VCaP (cell line): ENCODE data around the gene AHCYL2.

Experiments used
- H3K27ac ChIP-seq: fragments of 450-650 bp; 2 replicates; pipeline ENCODE4 v1.5.1; 2017
- TF ChIP-seq, protein P1 (sequence below): fragments of 450-650 bp; conservative IDR thresholded peaks from 2 replicates; pipeline ENCODE4 v1.5.1; 2017; ENCODE audit warnings: mild to moderate bottlenecking, moderate library complexity

Gene AHCYL2

DNA sequence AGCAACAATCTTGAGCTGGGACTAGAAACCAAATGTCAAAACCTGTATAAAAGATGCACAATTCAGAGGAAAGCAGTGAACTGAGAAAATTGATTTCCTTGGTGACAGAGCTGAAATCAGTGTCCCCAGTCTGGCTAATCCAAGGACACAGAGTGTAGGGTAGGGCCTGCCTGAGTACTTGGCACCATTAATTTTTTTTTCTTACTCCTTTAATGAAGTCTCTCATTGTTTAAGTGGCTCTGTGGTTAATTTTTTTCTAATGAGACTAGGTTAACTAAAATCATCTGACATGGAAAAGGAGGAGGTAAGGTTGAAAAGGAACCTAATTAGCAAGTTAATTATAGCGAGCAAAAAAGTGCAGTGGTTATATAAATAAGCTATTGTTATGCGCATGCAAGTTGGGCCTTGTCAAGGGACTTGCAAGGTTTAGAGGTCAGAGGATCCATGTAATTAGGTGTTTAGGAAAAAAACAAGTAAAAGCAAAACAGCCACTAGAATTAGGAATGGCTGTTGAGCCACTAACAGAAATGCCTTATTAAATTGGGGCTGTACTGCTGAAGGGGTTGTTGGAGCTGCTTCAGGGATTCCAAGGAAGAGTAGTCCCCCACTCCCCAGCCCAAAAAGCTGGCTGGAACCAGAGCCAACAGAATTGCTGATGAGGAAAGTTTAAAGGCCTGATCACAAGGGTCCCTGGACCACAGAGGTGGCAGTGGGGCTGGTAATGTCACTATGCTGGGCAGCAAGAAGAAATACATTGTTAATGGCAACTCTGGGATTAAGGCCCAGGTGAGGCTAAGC lies 150.5 kb downstream of the AHCYL2 start:
- no peak overlapping the region for H3K27ac ChIP-seq

DNA sequence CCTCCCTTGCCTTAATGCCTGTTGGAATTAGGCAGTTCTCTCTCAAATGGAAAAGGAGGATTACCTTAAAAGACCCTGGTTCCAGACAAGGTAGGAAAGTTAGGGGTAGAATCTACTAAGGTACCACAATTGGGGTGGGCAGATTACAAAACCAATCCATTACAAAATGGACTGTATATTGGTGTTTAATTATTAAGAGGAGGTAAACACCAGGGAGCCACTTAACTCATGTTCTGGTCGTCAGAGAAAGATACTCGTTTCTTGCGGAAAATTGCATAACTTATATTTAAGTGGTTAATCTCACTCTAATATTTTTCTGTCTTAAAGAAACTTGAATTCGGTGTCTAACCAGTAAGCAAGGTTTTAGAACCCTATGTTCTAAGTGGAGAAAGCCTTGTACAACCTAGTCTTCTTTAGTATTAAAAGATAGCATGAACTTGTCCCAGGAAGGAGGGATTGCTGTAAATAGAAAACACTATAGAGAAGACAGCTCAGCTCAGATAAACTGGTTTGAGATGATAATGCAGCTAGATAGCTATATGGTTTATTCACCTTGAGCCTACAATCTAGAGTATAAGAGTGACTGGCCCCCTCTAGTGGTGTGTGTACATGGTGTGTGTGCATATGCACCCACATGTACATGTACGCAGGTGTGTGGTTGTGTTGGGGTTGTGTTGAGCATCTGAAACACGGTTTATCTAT lies 151.4 kb downstream of the AHCYL2 start:
- no peak overlapping the region for H3K27ac ChIP-seq
- TF ChIP-seq, protein P1, sequence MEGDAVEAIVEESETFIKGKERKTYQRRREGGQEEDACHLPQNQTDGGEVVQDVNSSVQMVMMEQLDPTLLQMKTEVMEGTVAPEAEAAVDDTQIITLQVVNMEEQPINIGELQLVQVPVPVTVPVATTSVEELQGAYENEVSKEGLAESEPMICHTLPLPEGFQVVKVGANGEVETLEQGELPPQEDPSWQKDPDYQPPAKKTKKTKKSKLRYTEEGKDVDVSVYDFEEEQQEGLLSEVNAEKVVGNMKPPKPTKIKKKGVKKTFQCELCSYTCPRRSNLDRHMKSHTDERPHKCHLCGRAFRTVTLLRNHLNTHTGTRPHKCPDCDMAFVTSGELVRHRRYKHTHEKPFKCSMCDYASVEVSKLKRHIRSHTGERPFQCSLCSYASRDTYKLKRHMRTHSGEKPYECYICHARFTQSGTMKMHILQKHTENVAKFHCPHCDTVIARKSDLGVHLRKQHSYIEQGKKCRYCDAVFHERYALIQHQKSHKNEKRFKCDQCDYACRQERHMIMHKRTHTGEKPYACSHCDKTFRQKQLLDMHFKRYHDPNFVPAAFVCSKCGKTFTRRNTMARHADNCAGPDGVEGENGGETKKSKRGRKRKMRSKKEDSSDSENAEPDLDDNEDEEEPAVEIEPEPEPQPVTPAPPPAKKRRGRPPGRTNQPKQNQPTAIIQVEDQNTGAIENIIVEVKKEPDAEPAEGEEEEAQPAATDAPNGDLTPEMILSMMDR, result peak; percentile 87

More for the DNA sequence above, 150.5 kb downstream of the AHCYL2 start:
- TF ChIP-seq, protein P1, result no peak

DNA sequence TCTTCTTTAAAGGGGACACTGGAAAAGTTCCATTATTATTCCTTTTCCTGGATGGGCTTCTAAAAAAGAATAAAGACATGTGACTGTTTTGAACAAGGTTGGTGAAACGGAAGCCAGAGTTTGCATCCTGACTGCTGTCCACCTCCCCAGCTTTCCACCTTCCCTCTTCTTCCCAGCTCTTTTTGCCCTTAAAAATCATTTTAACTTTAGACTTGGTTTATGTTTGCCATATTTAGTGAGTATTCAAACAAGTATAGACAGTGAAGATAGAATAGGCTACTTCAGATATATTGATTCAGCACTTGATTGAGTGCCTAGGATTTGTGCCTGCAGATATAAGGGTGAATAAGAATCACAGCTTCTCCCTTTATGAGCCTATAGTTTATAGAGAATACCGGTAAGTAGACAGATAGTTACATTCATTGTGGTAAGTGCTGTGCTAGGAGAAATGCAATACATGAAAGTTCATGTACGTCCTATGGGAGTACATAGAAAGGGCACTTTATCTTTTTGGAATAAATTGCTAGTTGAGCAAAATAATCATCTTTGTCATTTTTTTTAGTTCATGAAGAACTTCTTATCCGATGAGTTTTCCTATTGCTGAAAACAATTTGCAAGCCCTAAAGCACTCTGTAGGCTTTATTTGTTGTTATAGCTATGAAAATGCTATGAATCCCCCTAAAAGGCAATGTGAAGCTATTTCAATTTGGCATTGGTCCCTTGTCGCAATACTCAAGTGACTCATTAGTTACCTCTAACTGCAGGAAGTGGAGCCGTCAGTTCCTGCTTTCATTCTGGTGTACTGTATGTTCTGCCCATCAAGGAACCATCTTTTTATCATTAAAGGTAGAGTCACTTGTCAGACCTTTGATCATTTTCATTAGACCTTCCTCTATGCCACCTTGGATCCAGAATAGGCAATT lies 152.2 kb downstream of the AHCYL2 start:
- TF ChIP-seq, protein P1, result peak; percentile 14
- H3K27ac ChIP-seq, result no peak overlapping the region

DNA sequence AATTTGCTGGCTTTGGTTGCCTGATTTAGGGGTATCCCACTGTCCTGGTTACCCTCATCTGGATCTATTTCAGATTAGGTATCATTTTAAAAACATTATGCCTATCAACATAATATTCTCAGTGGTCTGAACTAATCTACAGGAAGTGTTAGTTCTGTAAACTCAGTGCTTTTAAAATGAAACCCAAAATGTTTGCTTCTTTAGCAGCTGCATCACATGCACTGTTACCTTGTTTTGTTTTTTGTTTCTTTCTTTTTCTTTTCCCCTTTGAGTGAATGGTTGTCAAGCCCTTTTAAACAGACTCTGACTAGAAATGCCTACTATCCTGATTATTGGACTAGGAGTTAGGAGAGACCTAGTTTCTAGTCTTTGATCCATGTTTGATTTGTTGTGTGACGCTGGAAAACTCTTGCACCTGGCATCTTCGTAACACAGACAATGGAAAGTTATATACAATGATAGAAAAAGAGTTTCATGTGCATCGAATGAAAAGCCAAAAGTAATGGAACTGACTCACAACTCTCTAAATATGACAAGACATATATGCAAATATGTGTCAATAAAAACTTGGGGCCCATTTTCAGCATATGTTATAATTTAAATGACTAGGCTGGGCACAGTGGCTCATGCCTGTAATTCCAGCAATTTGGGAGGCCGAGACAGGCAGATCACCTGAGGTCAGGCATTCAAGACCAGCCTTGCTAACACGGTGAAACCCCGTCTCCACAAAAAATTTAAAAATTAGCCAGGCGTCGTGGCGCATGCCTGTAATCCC lies 157.1 kb downstream of the AHCYL2 start:
- H3K27ac ChIP-seq, result no peak overlapping the region
- TF ChIP-seq, protein P1, result no peak

DNA sequence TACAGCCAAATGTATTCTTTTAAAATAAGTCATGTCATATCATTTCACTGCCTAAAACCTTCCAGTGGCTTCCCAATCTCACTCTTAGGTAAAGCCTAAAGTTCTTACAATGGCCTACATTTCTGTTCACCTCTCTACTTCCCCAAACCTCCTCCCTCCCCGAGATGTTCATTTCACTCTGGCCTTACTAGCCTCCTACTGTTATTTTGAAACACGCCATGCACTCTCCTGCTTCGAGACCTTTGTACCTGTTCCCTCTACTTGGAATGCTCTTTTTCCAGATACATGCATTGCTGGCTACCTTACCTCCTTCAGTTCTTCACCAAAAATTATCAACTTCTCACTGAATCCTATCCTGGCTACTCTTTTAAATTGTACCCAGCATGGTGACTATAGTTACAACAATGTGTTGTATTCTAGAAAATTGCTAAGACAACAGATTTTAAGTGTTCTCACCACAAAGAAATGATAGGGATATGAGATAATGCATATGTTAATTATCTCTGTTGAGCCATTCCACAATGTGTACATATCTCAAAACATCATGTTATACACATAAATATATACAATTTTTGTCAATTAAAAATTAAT lies 158.8 kb downstream of the AHCYL2 start:
- TF ChIP-seq, protein P1, result no peak
- no peak overlapping the region for H3K27ac ChIP-seq

DNA sequence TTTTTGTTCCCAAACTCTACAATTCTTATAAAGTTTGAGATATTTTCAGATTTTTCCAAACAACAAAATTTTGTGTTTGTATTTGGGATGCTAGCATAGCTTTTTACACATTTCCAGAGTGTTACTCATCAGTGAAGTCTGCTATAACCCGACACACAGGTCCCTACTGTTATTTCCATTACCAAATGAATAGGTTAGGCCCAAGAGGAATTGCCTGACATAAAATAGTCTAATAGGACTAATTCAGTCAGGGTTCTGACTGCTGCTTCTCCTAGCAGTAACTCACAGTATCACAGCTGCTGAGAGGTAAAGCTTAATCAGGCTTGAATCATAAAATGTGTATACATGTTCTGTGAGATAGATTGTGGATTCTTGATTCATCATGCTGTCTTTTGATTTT lies 160.3 kb downstream of the AHCYL2 start:
- no peak overlapping the region for H3K27ac ChIP-seq
- TF ChIP-seq, protein P1, result no peak
